Activated CD8-positive, alpha-beta memory T cell treated with anti-CD3 and anti-CD28 coated beads for 4 hours (primary cell): ENCODE data around the gene SPRR2F.
"Not testable (repeated sequence)": the region's sequence is repeated elsewhere in the genome, so short reads cannot be mapped to it uniquely, and the experiment has no call there.

Experiments
- DNase-seq, 2 donors: peaks; one replicate each; pipeline ENCODE4 v3.0.0-alpha.2; 2020; ENCODE audit warnings: low read depth in 2 of 2

Gene SPRR2F

DNA sequence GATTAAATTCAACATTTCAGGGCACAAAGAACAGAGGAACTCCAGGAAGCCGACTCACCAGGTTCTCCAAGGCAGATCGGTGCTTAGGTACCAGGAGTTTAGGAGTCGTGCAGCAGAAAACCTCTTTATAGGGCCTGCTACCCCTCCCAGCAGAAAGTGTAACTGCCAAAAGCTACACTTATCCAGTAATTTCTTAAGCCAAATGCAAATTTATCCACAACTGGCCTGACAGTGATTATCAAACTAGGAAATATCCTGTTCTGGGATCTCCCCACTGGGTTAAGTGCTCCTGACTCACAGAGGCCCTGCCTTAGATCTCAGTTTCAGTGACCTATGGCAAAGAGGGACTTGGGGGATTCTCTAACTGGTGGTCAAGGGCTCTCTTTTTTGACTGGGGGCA, at the start of gene SPRR2F:
TSS of gene SPRR2F (minus strand) at position 101 of the 400 bp plus-strand sequence. CDS start 783 bp downstream, outside the sequence.
- no peak for DNase-seq

DNA sequence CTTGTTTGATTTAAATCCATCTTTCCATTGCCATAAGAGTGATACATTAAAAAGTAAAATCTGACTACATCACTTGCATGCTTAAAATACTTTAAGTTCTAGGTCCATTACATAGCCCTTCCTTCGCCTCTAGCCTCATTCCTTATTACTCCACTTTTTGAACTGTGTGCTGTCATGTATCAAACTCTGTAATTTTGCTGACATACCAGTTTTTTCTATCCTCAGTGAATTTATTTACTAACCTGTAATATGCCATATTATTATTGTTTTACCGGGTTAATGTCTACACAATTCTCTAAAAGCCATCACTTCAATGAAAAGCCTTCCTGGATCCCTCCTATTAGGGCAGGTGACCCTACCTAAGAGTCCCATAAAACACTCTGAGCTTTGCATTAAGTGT, 42.2 kb upstream of the SPRR2F start:
- DNase-seq: no peak

DNA sequence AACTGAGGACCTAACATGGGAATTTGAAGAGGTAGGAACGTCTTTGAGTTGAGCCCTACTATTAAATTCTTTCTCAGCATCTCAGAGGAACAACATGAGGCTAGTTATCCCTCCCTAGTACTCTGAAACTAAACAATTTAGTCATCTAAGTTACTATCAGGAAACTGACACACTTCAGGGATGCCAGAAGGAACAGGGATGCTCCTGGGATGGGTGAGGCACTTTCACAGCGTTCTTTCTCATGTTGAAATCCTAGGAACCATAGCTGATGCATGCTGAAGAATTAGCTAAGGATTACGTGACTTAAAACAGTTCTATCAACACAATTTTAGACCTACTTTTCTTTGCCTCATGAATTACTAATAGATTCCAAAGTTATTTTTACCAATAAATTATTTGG, 39.2 kb upstream of the SPRR2F start:
- no peak for DNase-seq

DNA sequence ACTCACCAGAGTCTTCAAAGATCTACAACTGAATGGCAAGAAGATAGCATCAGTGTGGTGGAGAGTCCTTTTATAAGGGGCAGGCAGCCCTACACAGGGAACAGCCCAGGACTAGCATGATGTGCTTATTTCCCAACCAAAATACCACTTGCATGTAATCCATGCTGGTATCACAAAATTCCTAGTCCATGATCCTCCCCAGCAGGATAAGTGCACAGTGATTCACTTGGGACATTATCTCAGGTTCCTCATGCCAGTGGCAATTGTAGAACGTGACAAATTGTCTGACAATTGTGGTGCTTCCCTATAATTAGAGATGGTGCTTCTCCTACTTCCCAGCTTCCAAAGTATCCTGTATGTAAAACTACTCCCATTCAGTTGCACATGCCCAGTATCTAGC, 37.5 kb upstream of the SPRR2F start, which contains the start of gene SPRR2G:
TSS of gene SPRR2G (minus strand) at position 45 of the 400 bp plus-strand sequence. CDS start 780 bp downstream, outside the sequence.
- DNase-seq: no peak

DNA sequence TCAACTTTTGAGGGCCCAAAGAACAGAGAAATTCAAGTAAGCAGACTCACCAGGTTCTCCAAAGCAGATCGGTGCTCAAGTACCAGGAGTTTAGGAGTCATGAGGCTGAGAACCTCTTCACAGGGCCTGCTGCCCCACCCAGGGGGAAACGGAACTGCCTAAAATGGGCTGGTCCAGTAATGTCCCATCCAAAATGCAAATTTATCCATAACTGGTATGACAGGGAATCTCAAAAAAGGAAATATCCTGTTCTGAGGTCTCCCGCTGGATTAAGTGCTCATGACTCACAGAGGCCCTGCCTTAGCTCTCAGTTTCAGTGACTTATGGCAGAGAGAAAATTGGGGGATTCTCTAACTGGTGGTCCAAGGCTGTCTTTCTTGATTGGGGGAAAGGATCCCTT, 28.1 kb upstream of the SPRR2F start:
- no peak for DNase-seq

DNA sequence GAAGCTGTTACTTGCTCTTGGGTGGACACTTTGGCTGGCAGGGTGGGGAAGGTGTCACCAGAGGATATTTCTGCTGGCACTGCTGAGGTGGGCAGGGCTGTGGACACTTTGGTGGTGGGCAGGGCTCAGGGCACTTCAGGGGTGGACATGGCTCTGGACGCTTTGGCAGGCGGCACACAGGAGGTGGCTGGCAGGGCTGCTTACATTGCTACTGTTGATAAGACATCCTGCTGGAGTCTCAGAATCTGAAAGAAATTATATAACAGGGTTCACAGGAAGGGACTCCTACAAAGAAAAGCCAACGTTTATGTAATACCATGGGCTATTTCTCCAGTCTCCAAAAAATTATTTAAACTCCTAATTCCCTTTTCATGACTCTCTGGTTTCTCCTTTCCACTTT, 27.2 kb upstream of the SPRR2F start:
- no peak for DNase-seq

GRCh38 chr1:153133743-153134142, 20.4 kb upstream of the SPRR2F start:
- no peak for DNase-seq

- no peak for DNase-seq
Measured at GRCh38 chr1:153133267-153133666, 20.0 kb upstream of the SPRR2F start.

DNA sequence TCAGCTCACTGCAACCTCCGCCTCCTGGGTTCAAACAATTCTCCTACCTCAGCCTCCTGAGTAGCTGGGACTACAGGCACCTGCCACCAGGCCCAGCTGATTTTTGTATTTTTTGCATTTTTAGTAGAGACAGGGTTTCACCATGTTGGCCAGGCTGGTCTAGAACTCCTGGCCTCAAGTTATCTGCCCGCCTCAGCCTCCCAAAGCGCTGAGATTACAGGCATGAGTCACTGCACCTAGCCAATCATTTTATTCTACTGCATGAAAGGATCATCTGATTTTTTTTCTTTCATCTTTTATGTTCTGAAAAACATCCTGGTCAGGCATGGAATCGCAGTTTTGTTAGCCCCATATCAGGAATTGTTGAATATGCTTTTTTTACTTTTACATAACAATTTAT, 15.4 kb upstream of the SPRR2F start:
- DNase-seq: not testable (repeated sequence)

GRCh38 chr1:153127296-153127695, 14.0 kb upstream of the SPRR2F start:
- no peak for DNase-seq

GRCh38 chr1:153125536-153125935, 12.2 kb upstream of the SPRR2F start:
- no peak for DNase-seq

DNA sequence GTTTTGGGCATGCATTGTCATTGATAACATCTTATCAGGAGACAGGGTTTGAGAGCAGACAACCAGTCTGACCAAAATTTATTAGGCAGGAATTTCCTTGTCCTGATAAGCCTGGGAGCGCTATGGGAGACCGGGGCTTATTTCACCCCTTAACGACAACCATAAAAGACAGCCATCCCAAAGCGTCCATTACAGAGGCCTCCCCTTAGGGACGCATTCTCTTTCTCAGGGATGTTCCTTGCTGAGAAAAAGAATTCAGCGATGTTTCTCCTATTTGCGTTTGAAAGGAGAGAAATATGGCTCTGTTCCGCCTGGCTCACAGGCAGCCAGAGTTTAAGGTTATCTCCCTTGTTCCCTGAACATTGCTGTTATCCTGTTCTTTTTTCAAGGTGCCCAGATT, 10.5 kb upstream of the SPRR2F start:
- DNase-seq: not testable (repeated sequence)

DNA sequence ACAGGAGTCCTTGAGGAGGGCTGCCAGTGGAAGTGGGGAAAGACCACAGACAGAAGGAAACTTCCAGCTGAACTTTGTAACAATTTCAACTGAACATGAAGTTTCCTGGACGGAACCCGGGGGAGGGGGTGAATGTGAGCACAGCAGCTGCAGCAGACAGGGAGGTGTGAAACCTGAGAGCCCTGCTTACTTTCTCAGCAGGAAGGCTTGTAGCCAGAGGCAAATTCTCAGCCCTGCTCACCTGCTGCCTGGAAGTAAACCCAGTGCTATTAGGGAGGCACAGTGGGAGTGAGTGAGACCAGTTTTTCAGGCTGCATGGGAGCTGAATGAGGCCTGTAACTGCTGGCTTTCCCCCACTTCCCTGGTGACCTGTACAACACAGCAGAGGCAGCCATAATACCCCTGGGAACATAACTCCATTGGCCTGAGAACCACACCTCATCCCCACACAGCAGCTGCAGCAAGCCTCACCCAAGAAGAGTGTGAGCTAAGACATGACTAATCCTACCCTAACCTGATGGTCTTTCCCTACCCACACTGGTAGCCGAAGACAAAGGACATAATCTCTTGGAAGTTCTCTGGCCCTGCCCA, 9.6 kb upstream of the SPRR2F start:
- no peak for DNase-seq

- DNase-seq: no peak
Measured at GRCh38 chr1:153120945-153121344, 7.6 kb upstream of the SPRR2F start.

GRCh38 chr1:153119491-153119971, 6.2 kb upstream of the SPRR2F start:
- DNase-seq: no peak

DNA sequence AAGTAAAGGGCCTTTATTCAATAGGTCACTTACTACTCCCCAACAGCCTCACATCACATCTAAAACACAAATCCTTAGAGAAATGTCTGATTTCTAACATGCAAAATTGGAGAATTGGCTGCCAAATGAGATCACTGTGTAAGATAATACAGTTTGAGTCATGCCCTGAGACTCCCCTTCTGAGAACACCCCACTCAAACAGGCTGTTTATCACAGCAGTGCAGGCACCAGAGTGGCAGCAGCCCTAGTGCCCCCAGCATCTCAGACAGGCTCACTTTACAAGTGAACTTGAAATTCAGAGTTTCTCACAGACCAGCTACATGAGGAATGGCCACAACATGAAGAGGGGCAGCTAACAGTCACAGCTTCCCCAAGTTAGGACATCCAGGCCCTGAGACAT, 1.9 kb upstream of the SPRR2F start:
- not testable (repeated sequence) for DNase-seq

- DNase-seq: not testable (repeated sequence)
Measured at GRCh38 chr1:153112454-153112853, 862 bp downstream of the SPRR2F start.

GRCh38 chr1:153100245-153100644, 13.1 kb downstream of the SPRR2F start:
- DNase-seq: no peak

DNA sequence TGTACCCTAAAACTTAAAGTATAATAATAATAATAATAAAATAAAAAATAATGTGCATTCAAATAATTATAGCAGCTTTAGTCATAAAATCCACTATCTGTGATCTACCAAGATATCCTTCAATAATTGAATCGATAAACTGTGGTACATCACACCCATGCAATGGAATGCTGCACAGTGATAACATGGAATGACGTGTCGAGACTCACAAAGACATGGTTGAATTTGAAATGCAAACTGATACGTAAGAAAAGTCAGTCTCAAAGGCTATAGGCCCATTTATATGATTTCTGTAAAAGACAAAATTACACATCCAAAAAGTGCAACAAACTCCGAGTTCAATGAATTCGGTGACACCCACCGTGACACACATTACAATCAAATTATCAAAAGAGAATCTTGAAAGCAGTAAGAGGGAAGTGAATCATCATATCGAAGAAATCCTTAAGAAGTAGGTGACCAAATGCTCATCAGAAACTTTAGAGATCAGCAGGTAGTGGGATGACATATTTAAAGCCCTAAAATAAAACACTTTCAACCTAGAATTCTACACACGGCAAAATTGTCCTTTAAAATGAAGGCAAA, 13.8 kb downstream of the SPRR2F start:
- no peak for DNase-seq

DNA sequence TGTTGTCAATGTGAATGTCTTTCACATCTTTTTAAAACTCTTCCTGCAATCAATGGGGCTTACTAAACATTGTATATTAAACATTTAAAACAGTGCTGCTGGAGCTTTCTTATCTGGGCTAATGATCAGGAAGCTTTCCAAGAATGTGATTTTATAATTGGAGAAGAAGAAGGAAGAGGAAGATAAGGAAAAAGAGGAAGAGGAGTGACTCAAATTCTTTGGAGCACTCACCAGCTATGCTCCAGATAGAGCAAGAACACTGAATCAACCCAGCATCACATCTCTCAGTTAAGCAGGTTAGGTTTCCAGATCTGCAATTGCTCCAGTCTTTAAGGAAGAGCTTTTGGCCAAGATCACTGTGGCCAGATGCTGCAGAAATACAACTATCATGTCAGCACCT, 17.6 kb downstream of the SPRR2F start:
- DNase-seq: no peak

DNA sequence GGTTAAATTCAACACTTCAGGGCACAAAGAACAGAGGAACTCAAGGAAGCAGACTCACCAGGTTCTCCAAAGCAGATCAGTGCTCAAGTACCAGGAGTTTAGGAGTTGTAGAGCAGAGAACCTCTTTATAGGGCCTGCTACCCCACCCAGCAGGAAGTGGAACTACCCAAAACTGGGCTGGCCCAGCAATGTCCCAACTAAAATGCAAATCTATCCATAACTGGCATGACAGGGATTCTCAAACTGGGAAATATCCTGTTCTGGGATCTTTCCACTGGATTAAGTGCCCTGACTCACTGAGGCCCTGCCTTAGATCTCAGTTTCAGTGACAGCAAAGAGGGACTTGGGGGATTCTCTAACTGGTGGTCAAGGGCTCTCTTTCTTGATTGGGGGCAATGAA, 18.9 kb downstream of the SPRR2F start, which contains the start of gene SPRR2E:
TSS of gene SPRR2E (minus strand) at position 101 of the 400 bp plus-strand sequence. CDS start 775 bp downstream, outside the sequence.
- DNase-seq: no peak

- no peak for DNase-seq
Measured at GRCh38 chr1:153087652-153088051, 25.7 kb downstream of the SPRR2F start.

DNA sequence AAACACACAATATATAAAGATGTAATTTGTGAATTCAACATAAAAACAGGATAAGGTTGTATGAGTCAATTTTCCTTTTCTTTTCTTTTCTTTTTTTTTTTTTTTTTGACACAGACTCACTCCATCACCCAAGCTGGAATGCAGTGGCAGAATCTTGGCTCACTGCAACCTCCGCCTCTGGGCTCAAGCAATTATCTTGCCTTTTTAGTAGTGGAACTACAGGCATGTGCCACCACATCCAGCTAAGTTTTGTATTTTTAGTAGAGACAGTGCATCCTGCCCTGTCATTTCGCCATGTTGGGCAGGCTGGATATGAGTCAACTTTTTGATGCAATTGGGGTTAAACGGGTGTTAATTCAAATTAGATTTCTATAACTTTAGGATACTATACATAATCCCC, 31.6 kb downstream of the SPRR2F start:
- DNase-seq: no peak
